Measurements from ENCODE around the gene GYPC.

GRCh38 chr2:126671488-126671887, 15.5 kb downstream of the GYPC start:
- no peak for TF ChIP-seq CTCF (IDR thresholded peaks at IDR 0.05)
- no peak for TF ChIP-seq POLR2A (IDR thresholded peaks at IDR 0.05)
